Right hindlimb (tissue), 1 donor: ENCODE data around the gene CLCN5.

ENCODE experiments used
- DNase-seq: peaks from one replicate; pipeline ENCODE4 v3.0.0-alpha.2; 2018

The CLCN5 gene

DNA sequence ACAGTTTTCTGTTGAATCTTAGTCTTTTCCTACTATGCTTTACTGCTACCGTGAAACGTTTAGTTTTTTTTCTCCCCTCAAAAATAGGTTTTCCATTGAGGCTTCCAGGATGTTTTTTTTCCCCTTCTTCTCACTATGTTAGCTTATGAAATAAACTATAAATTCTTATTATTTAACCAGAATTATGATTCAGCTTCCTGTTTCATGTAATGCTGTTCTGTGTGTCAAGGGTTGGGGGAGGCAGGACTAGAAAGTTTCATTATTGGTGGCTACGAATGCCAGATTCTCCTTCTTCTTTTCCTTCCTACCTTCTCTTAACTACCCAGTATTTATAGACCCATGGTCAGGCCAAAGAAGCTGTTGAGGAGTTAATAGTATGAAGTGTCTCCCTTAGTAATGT, 11.8 kb downstream of the CLCN5 start:
- DNase-seq, result no peak

DNA sequence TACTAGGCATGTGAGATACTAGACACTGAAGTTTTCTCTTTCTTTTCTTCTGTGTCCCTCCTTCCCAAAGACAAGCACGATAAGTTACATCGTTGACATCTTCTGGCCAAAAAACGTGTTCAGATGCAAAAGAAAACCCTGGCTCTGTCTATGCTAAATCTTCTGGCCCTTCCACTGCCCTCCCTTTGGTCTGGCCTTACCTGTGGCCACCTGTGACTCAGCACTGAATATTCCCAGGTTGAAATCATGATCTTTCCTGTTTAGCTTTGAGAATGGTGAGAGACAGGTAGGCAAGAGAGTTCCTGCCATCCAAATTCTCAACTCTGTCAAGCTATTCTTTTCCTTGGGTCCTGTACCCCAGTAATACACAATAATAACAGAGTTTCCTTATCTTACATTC, 12.3 kb downstream of the CLCN5 start:
- DNase-seq, result no peak

GRCh38 chrX:49947781-49948180, 25.4 kb downstream of the CLCN5 start:
- DNase-seq, result no peak

DNA sequence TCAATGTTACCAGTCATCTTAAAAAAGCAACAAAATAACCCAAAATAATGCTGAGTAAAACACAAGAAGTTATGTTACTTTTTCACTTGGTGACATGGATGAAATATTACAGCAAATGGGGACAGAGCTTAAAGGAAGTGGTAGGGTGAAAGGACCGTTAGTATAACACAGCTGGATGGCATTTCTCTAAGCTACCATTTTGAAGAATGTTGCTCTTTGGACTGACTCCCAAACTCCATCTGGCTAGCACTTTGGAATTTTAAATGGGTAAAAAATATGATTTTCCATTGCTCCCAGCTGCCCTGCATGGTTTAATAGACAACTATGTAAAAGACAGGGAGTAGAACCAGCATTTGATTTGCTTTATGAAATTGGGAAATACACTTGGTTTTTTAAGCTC, 27.6 kb downstream of the CLCN5 start:
- DNase-seq, result no peak

DNA sequence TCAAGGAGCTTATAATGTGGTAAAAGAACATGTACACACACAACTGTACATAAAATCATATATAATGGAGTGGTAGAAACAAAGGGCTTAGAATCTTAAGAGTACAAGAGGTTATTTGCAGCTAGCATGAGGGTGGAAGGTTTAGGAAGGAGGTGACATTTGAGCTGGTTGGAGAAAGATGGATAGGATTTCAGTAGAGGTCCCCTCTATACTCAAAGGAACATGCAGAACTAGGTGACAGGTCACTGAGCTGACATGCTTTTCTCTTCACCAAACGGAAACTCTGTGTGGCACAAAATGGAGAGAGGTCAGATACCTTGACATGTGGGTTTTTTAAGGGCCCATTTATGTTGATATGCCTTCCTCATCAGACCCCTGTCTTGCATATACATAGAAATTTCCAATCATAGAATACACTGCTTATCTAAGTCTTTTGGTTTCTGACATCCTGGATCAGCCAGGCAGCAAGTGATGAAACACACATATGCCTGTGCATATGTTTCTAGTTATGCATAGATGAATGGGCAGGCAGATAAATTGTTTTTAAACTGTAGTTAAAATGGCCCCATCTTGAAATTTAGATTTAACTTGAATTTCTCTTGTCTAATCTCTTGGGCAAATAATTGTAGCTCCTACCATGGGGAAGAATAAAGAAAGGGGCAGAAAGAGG, 29.3 kb downstream of the CLCN5 start:
- no peak for DNase-seq

DNA sequence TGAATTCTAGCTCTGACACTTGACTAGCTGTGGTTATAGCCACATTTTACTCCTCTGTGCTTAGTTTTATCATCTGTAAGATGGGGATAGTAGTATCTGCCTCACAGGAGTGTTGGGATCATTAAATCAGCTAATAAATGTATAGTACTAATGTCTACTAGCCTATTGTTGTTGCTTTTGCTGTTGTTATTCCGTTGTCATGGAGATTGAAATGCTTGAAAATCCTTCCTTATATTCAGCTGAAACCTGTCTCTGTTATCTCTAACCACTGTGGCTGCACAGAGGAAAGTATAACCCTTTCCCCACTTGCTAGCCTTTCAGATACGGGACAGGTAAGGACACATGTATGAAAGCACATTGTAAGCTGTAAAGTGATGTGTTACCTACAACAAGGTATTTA, 33.9 kb downstream of the CLCN5 start:
- DNase-seq, result no peak

DNA sequence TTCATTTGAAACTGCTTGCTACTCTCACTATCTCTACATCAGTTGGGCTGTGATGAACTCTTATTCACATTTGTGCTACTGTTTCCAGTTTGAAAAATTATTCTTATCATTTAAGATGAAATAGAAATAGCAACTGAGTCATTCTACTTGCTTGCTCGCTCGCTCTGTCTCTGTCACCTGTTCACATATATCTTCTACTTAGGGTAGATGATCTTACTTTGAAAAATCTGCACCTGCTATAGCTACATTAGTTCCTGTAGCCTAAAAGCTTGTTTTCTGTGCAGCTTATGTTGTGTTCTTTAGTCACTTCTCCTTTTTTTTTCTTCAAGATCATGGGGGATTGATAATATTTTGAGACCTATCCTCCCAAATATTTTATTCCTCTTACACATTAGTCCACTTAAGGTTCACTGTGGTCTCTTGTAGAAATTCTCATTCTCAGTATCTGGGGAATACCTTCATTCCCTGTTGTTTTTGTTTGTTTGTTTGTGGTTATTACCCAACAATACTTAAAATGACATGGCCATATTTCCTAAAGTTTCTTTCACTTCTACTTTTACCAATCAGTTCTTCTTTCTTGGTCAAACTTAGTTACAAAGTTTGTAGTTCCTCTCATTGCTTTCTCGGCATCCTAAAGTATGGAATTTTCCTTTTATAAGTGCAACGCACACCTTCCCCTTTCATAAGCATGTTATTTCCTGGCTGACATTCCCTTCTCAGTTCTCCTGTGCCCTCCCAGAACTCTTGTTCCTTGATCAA, 36.5 kb downstream of the CLCN5 start:
- no peak for DNase-seq

DNA sequence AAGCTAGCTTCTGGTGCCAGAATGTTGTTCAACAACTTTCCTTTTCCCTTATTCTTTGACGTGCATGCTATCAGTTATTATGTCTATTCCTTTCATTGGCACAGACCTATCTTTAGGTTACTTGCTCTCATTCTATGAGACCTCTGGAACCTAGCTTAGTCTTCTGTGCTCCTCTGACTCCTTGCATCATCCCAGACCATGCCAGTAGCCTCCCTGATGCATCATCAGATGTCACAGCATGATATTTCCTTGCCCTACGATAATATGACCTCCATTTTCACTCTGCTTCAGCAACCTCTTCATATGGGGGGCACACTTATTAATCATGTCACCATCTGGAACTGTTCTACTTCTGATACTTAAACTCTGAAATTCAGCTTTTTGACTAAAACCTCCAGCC, 37.2 kb downstream of the CLCN5 start:
- DNase-seq, result no peak

- peak; percentile 56 for DNase-seq
Measured at GRCh38 chrX:49960061-49960460, 37.7 kb downstream of the CLCN5 start.

- DNase-seq, result no peak
Measured at GRCh38 chrX:49970674-49971073, 48.3 kb downstream of the CLCN5 start.

GRCh38 chrX:49972328-49972860, 50.0 kb downstream of the CLCN5 start:
- DNase-seq, result no peak

GRCh38 chrX:49976682-49977197, 54.3 kb downstream of the CLCN5 start:
- no peak for DNase-seq

GRCh38 chrX:49977319-49978090, 55.1 kb downstream of the CLCN5 start:
- DNase-seq, result peak; percentile 63

DNA sequence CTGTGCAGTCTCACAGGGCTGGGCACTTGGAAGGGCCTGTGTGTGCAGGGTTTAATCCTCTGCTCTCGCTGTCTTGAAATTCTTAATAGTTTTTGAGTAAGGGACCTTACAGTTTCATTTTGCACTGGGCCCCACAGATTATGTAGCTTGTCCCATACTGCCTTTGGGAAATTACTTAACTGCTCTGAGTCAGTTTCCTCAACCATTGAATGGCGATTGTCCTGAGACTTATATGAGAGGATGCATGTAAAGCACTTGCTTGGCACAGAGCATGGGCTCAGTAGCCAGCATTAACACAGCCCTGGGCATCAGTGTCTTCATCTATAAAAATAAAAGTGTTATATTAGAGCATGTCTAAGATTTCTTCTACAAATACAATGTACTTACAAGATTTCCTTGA, 55.8 kb downstream of the CLCN5 start:
- DNase-seq, result no peak

GRCh38 chrX:49986058-49986457, 63.7 kb downstream of the CLCN5 start:
- no peak for DNase-seq

DNA sequence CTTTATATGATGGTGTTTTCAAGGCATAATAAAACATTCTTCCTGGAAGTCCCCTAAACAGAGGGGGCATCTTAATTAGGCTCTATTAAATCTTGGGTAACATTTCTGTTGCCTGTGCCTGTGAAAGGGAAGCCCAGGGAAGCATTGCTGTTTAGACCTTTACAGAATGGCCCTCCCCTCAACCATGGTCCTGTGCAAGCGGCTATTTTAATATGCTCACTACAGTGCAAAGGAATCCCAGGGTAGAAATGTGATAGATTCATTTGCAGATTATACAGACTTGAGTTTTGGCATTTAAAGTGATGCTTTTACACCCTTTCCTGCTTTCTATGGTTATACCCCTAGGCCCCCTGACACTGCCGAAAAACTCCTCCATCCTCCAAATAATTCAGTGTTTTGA, 65.3 kb downstream of the CLCN5 start:
- DNase-seq, result no peak

- DNase-seq, result no peak
Measured at GRCh38 chrX:49988143-49988542, 65.7 kb downstream of the CLCN5 start.

DNA sequence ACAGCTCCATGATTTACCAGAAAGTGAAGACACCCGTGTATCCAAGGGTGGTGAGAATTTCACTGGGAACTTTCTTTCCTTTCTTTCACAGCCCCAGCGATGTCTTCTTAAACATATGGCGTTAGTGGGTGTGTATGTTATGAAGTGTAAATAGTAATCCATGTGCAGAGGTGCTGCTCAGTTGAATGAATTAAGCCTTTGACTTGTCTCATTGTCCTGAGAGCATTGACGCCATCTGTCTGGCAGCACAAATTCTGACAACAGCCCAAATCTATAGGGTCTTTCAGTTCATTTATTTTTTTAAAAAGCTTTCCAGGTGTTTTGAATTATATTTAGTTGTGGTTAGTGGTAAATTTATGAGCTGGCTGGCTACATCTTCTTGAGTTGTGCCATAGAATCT, 69.4 kb downstream of the CLCN5 start:
- DNase-seq, result peak; percentile 68

DNA sequence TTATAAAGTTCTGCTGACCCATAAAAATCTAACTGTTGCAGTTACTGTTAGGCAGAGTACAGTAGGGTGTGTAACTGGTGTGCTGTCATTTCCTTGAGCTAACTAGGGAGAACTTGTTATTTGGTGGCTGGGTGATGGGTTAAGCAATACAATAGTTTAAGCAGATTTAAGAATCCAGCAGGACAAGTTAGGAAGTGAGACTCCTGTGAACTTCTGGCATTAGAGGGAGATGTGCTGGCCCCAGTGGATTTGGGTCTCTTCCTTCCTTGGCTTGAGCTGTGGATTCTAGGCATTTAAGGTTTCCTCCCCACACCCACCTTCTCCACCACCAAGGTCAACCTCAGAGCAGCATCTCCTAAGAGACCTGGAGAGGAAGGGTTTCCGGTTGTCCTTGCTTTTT, 70.5 kb downstream of the CLCN5 start:
- DNase-seq, result peak; percentile 67

GRCh38 chrX:49993661-49994060, 71.3 kb downstream of the CLCN5 start:
- no peak for DNase-seq

GRCh38 chrX:49995107-49995731, 72.8 kb downstream of the CLCN5 start:
- DNase-seq, result no peak

DNA sequence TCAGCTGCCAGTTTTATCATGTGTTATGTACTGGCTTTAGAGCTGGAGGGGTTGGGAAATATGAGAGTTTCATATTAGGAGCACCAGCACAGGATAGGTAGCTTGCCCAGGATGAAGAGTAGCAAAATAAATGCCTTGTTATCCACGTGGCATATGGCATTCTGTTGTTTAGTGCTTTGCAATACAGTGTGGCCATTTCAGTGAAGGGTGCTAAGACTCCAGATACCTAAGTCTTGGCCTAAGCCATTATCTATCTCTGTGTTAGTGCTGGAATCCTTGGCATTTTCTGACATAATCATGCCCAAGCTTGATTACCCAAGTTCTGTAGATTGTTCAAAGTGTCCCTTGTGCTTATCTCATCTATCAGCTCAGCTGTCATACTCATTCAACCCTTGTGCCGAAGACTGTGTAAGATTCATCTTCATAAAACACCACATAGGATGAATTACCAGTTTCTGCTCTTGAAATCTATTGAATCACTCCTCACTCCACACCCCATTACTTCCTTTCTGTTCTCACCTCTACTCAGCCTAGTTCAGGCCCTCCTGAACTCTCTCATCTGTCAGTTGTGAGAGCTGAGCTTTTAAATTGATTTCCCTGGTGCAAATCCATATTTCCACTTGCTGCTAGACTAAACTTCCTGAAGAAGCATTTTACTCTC, 73.5 kb downstream of the CLCN5 start:
- DNase-seq, result no peak
